Femur (tissue), 1 donor: Measurements from ENCODE around the gene SNRPA1.

Experiments
- DNase-seq: peaks from one replicate; pipeline ENCODE4 v3.0.0-alpha.2; 2017

SNRPA1 gene

GRCh38 chr15:101233651-101234280 is 61.3 kb downstream of the SNRPA1 start:
- DNase-seq = no peak

DNA sequence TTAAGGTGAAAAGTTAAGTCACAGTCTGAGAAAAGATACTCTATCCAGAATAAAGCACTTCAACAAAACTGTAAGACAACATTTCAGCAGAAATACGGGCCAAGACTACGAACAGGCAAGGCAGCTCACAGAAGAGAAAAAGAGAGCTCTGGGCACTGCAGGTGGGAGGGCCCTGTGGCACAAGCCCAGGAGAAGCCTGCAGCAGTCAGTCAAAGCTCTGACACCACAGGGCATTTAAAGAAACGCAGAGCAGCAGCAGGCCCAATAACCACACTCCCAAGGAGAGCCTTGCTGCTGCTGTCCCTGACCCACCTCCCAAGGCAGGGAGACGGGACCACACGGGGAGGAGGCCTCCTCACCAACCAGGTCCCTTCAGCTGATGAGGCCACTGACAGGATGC is 62.4 kb downstream of the SNRPA1 start:
- no peak for DNase-seq
